Measurements from ENCODE around the gene SCMH1.

DNA sequence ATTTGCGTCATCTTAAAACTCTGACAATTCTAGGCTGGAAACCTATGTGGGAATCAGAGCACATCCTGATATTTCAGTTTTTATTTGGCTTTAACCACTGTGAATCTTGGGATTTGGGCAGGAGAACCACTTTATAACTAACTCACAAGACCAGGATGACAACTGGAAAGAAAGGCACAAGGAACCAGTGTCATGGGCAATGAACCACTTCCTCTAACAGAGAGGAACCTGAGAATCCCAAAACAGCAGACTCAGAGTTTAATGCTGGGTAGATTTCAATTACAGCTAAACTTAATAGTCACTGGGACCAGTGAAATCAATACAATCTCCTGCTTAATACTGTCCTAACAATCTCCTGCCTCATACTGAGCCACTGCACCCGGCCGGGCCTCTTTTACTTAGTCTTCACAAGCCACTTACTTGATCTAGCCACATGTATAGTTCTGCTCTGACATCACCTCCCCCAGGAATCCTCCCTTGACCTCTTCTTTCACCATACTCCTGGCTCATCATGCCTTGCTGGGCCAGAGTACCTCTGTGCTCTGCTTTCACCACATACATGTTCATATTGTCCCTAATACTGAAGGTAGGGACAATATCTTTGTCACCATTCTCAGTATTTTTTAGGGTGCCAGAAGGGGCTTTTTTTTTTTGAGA lies 200.4 kb downstream of the SCMH1 start:
- TF ChIP-seq, protein P1, sequence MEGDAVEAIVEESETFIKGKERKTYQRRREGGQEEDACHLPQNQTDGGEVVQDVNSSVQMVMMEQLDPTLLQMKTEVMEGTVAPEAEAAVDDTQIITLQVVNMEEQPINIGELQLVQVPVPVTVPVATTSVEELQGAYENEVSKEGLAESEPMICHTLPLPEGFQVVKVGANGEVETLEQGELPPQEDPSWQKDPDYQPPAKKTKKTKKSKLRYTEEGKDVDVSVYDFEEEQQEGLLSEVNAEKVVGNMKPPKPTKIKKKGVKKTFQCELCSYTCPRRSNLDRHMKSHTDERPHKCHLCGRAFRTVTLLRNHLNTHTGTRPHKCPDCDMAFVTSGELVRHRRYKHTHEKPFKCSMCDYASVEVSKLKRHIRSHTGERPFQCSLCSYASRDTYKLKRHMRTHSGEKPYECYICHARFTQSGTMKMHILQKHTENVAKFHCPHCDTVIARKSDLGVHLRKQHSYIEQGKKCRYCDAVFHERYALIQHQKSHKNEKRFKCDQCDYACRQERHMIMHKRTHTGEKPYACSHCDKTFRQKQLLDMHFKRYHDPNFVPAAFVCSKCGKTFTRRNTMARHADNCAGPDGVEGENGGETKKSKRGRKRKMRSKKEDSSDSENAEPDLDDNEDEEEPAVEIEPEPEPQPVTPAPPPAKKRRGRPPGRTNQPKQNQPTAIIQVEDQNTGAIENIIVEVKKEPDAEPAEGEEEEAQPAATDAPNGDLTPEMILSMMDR (IDR thresholded peaks at IDR 0.05 in 2 of 3, conservative IDR thresholded peaks at IDR 0.05 in 1 of 3; ENCODE audit: borderline replicate concordance in 1 of 3, insufficient read depth in 1 of 3, low read depth in 2 of 3, low read length in 2 of 3), result no peak
- TF ChIP-seq, protein P2, sequence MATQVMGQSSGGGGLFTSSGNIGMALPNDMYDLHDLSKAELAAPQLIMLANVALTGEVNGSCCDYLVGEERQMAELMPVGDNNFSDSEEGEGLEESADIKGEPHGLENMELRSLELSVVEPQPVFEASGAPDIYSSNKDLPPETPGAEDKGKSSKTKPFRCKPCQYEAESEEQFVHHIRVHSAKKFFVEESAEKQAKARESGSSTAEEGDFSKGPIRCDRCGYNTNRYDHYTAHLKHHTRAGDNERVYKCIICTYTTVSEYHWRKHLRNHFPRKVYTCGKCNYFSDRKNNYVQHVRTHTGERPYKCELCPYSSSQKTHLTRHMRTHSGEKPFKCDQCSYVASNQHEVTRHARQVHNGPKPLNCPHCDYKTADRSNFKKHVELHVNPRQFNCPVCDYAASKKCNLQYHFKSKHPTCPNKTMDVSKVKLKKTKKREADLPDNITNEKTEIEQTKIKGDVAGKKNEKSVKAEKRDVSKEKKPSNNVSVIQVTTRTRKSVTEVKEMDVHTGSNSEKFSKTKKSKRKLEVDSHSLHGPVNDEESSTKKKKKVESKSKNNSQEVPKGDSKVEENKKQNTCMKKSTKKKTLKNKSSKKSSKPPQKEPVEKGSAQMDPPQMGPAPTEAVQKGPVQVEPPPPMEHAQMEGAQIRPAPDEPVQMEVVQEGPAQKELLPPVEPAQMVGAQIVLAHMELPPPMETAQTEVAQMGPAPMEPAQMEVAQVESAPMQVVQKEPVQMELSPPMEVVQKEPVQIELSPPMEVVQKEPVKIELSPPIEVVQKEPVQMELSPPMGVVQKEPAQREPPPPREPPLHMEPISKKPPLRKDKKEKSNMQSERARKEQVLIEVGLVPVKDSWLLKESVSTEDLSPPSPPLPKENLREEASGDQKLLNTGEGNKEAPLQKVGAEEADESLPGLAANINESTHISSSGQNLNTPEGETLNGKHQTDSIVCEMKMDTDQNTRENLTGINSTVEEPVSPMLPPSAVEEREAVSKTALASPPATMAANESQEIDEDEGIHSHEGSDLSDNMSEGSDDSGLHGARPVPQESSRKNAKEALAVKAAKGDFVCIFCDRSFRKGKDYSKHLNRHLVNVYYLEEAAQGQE (IDR thresholded peaks at IDR 0.05; ENCODE audit: low read depth), result no peak
- no peak for TF ChIP-seq ZFX (IDR thresholded peaks at IDR 0.05)
- TF ChIP-seq YY1 (IDR thresholded peaks at IDR 0.05; ENCODE audit: extremely low read depth, insufficient replicate concordance, low read depth, low read length), result no peak
- TF ChIP-seq EGR1 (IDR thresholded peaks at IDR 0.05; ENCODE audit: low read depth), result no peak
- TF ChIP-seq CBX3 (IDR thresholded peaks at IDR 0.05; ENCODE audit: low read depth), result no peak
- TF ChIP-seq JUND (IDR thresholded peaks at IDR 0.05), result no peak
- no peak for TF ChIP-seq EZH2phosphoT487 (IDR thresholded peaks at IDR 0.05; ENCODE audit: borderline replicate concordance)
- TF ChIP-seq POLR2A (IDR thresholded peaks at IDR 0.05; ENCODE audit: borderline replicate concordance, extremely low read depth, insufficient read depth, insufficient read length), result no peak
- TF ChIP-seq, protein P3, sequence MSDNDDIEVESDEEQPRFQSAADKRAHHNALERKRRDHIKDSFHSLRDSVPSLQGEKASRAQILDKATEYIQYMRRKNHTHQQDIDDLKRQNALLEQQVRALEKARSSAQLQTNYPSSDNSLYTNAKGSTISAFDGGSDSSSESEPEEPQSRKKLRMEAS (IDR thresholded peaks at IDR 0.05), result no peak
- no peak for TF ChIP-seq POLR2AphosphoS5 (IDR thresholded peaks at IDR 0.05; ENCODE audit: low read depth, low read length)
- no peak for TF ChIP-seq SP1 (IDR thresholded peaks at IDR 0.05; ENCODE audit: low read depth)
- TF ChIP-seq EZH2 (IDR thresholded peaks at IDR 0.05), result no peak
- no peak for TF ChIP-seq FOSL1 (IDR thresholded peaks at IDR 0.05; ENCODE audit: low read depth)
